Right atrium auricular region (tissue), 2 donors: ENCODE results near the gene PDK3. TPM values are rescaled to one million over a fixed set of nuclear protein-coding genes. Genes with fewer than 3 reads are reported as not detected.

Source experiments
- DNase-seq: peaks from one replicate; pipeline ENCODE4 v3.0.0-alpha.2; 2019; ENCODE audit warnings: low spot score
- H3K27ac ChIP-seq, 2 donors: fragments of 200-600 bp; sonication (generic); 1 replicate in 1 of 2; 2 replicates in 1 of 2; pipeline ENCODE4 v1.5.1; 2016 to 2019
- H3K27me3 ChIP-seq, 2 donors: fragments of 200-600 bp; sonication (generic); one replicate each; pipeline versions ENCODE4 v1.5.1 to v1.6.0; 2017 to 2019
- H3K36me3 ChIP-seq: fragments of 200-600 bp; sonication (generic); one replicate; pipeline ENCODE4 v1.5.1; 2016
- H3K4me1 ChIP-seq, 2 donors: fragments of 200-600 bp; sonication (generic); one replicate each; pipeline versions ENCODE4 v1.5.1 to v1.6.0; 2017 to 2019
- H3K4me3 ChIP-seq, 2 donors: fragments of 200-600 bp; sonication (generic); 1 replicate in 1 of 2; 2 replicates in 1 of 2; pipeline ENCODE4 v1.5.1; 2017 to 2019; ENCODE audit warnings: mild to moderate bottlenecking in 1 of 2, moderate library complexity in 1 of 2
- H3K9me3 ChIP-seq, 2 donors: fragments of 200-600 bp; sonication (generic); one replicate each; pipeline ENCODE4 v1.5.1; 2019
- CTCF ChIP-seq, 2 donors: fragments of 200-600 bp; sonication (generic); IDR thresholded peaks; one replicate each; pipeline ENCODE4 v1.5.1; 2019; ENCODE audit warnings: antibody characterized with exemption in 2 of 2
- total RNA-seq, 2 donors: library from RNA; depleted of rRNA; stranded (reverse); fragments of >200 nt; gene quantifications; one replicate each; pipeline ENCODE4 v1.1.0, GENCODE V29; 2016

The PDK3 gene
- total RNA-seq, 2 donors from 2014 or later: 30.0 to 34.3 TPM

- no peak overlapping the region for H3K4me3 ChIP-seq
- TF ChIP-seq CTCF (IDR thresholded peaks at IDR 0.05): no peak
- peaks cover 0 to 5% of the 10 kb centered on the region in 2 donors for H3K4me1 ChIP-seq
- DNase-seq: no peak
- H3K27ac ChIP-seq: no peak overlapping the region
- H3K27me3 ChIP-seq: no peaks in the 10 kb centered on the region
- H3K9me3 ChIP-seq: no peaks in the 10 kb centered on the region
- H3K36me3 ChIP-seq: no peaks in the 10 kb centered on the region
Measured at GRCh38 chrX:24482823-24483415, 17.8 kb downstream of the PDK3 start.

- Histone ChIP-seq H3K9me3 (no peaks in the 10 kb centered on the region), H3K36me3 (no peaks in the 10 kb centered on the region), H3K27me3 (no peaks in the 10 kb centered on the region), H3K27ac (no peak overlapping the region), H3K4me1 (peaks cover 0 to 5% of the 10 kb centered on the region in 2 donors), H3K4me3 (no peak overlapping the region)
- DNase-seq: no peak
- TF ChIP-seq CTCF (IDR thresholded peaks at IDR 0.05): no peak
Measured at GRCh38 chrX:24483596-24483995, 18.5 kb downstream of the PDK3 start.

- H3K27me3 ChIP-seq: no peaks in the 10 kb centered on the region
- no peak overlapping the region for H3K27ac ChIP-seq
- DNase-seq: no peak
- H3K36me3 ChIP-seq: no peaks in the 10 kb centered on the region
- no peak for TF ChIP-seq CTCF (IDR thresholded peaks at IDR 0.05)
- no peaks in the 10 kb centered on the region for H3K4me1 ChIP-seq
- no peak overlapping the region for H3K4me3 ChIP-seq
- no peaks in the 10 kb centered on the region for H3K9me3 ChIP-seq
Measured at GRCh38 chrX:24485323-24485722, 20.2 kb downstream of the PDK3 start.

GRCh38 chrX:24485976-24486680, 21.0 kb downstream of the PDK3 start:
- Histone ChIP-seq H3K27me3 (no peaks in the 10 kb centered on the region), H3K4me1 (no peaks in the 10 kb centered on the region), H3K36me3 (no peaks in the 10 kb centered on the region), H3K27ac (no peak overlapping the region), H3K4me3 (no peak overlapping the region), H3K9me3 (no peaks in the 10 kb centered on the region)
- DNase-seq: no peak
- no peak for TF ChIP-seq CTCF (IDR thresholded peaks at IDR 0.05)

GRCh38 chrX:24487571-24487970, 22.5 kb downstream of the PDK3 start:
- no peaks in the 10 kb centered on the region for H3K4me1 ChIP-seq
- no peaks in the 10 kb centered on the region for H3K9me3 ChIP-seq
- no peaks in the 10 kb centered on the region for H3K27me3 ChIP-seq
- no peaks in the 10 kb centered on the region for H3K36me3 ChIP-seq
- no peak overlapping the region for H3K4me3 ChIP-seq
- TF ChIP-seq CTCF (IDR thresholded peaks at IDR 0.05): no peak
- H3K27ac ChIP-seq: no peak overlapping the region
- DNase-seq: no peak
